ACC112 (cell line): Measurements from ENCODE around the gene BTN3A1.
A peak's percentile ranks its signal among the peaks of the same experiment; 100 is the strongest.
"Not testable (repeated sequence)": the region's sequence is repeated elsewhere in the genome, so short reads cannot be mapped to it uniquely, and the experiment has no call there.

ENCODE experiments used
- H2AFZ ChIP-seq: fragments of 200-600 bp; sonication (generic); one replicate; pipeline ENCODE4 v1.6.0; 2017; ENCODE audit warnings: antibody characterized with exemption, low read length; ENCODE audit not compliant: unreplicated experiment
- H3K27ac ChIP-seq: fragments of 200-600 bp; sonication (generic); 2 replicates; pipeline ENCODE4 v1.5.1; 2014; ENCODE audit warnings: low read depth, mild to moderate bottlenecking, antibody characterized with exemption, low read length, moderate library complexity
- H3K27me3 ChIP-seq: fragments of 200-600 bp; sonication (generic); 2 replicates; pipeline ENCODE4 v1.6.1; 2014; ENCODE audit warnings: mild to moderate bottlenecking, antibody characterized with exemption, low read length, moderate library complexity, mixed read lengths; ENCODE audit not compliant: insufficient read depth
- H3K36me3 ChIP-seq: fragments of 200-600 bp; sonication (generic); 2 replicates; pipeline ENCODE4 v1.6.1; 2016; ENCODE audit warnings: mild to moderate bottlenecking, antibody characterized with exemption, low read length, moderate library complexity, mixed read lengths; ENCODE audit not compliant: insufficient read depth
- H3K4me1 ChIP-seq: fragments of 200-600 bp; sonication (generic); one replicate; pipeline ENCODE4 v1.6.1; 2016; ENCODE audit warnings: low read length, mixed read lengths; ENCODE audit not compliant: insufficient read depth, unreplicated experiment, control insufficient read depth
- H3K4me3 ChIP-seq: fragments of 200-600 bp; sonication (generic); 2 replicates; pipeline ENCODE4 v1.5.1; 2014; ENCODE audit warnings: mild to moderate bottlenecking, low read depth, low read length
- H3K79me2 ChIP-seq: fragments of 200-600 bp; sonication (generic); one replicate; pipeline ENCODE4 v1.6.0; 2016; ENCODE audit warnings: low read length; ENCODE audit not compliant: control insufficient read depth, unreplicated experiment, insufficient read depth

Gene BTN3A1

GRCh38 chr6:26362836-26363220 lies 39.2 kb upstream of the BTN3A1 start:
- Histone ChIP-seq H3K36me3 (no peaks in the 10 kb centered on the region), H3K27ac (no peak overlapping the region), H2AFZ (peak overlapping the region; percentile 59), H3K79me2 (peaks cover 2% of the 10 kb centered on the region), H3K27me3 (no peaks in the 10 kb centered on the region), H3K4me1 (peaks cover 7% of the 10 kb centered on the region), H3K4me3 (no peak overlapping the region)

GRCh38 chr6:26363882-26364701 lies 38.0 kb upstream of the BTN3A1 start:
- Histone ChIP-seq H3K79me2 (peaks cover 2% of the 10 kb centered on the region), H2AFZ (peak overlapping the region; percentile 98), H3K4me1 (peaks cover 7% of the 10 kb centered on the region), H3K27ac (peak overlapping the region; percentile 86), H3K36me3 (no peaks in the 10 kb centered on the region), H3K4me3 (peak overlapping the region; percentile 89), H3K27me3 (no peaks in the 10 kb centered on the region)

- Histone ChIP-seq H3K27ac (peak overlapping the region; percentile 86), H3K4me3 (peak overlapping the region; percentile 89)
Observed at GRCh38 chr6:26365633-26365995, 36.5 kb upstream of the BTN3A1 start.

GRCh38 chr6:26366504-26366903 lies 35.6 kb upstream of the BTN3A1 start:
- Histone ChIP-seq H3K4me1 (peaks cover 7% of the 10 kb centered on the region), H3K27ac (no peak overlapping the region), H3K36me3 (peaks cover 4% of the 10 kb centered on the region; the same call in 1 of the 2 replicates), H3K4me3 (peak overlapping the region; percentile 89), H3K79me2 (peaks cover 2% of the 10 kb centered on the region), H3K27me3 (no peaks in the 10 kb centered on the region), H2AFZ (no peak overlapping the region)

More at GRCh38 chr6:26365633-26365995, 36.5 kb upstream of the BTN3A1 start:
- Histone ChIP-seq H3K4me1 (peaks cover 7% of the 10 kb centered on the region), H2AFZ (peak overlapping the region; percentile 10), H3K79me2 (peaks cover 2% of the 10 kb centered on the region), H3K27me3 (no peaks in the 10 kb centered on the region), H3K36me3 (peaks cover 4% of the 10 kb centered on the region; the same call in 1 of the 2 replicates)

- H3K27ac ChIP-seq, result no peak overlapping the region
- peaks cover 4% of the 10 kb centered on the region; the same call in 1 of the 2 replicates for H3K36me3 ChIP-seq
- H3K4me3 ChIP-seq, result no peak overlapping the region
- peaks cover 7% of the 10 kb centered on the region for H3K4me1 ChIP-seq
- H3K27me3 ChIP-seq, result no peaks in the 10 kb centered on the region
- H3K79me2 ChIP-seq, result peaks cover 2% of the 10 kb centered on the region
- H2AFZ ChIP-seq, result no peak overlapping the region
Observed at GRCh38 chr6:26367114-26367513, 35.0 kb upstream of the BTN3A1 start.

DNA sequence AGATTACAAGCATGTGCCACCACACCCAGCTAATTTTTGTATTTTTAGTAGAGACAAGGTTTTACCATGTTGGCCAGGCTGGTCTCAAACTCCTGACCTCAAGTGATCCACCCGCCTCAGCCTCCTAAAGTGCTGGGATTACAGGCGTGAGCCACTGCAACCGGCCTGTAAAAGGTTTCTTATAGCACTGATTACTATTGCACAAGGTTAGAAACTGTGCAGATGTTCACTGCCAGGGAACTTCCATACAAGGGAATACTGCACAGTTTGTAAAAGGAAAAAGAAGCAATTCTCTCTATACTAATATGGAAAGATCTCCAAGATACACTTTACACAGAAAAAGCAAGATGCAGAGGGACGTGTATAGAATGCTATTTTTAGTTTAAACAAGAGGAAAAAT lies 30.3 kb upstream of the BTN3A1 start:
- not testable (repeated sequence) for H3K27ac ChIP-seq, H3K4me3 ChIP-seq, H3K36me3 ChIP-seq, H2AFZ ChIP-seq, H3K79me2 ChIP-seq, H3K27me3 ChIP-seq, H3K4me1 ChIP-seq

DNA sequence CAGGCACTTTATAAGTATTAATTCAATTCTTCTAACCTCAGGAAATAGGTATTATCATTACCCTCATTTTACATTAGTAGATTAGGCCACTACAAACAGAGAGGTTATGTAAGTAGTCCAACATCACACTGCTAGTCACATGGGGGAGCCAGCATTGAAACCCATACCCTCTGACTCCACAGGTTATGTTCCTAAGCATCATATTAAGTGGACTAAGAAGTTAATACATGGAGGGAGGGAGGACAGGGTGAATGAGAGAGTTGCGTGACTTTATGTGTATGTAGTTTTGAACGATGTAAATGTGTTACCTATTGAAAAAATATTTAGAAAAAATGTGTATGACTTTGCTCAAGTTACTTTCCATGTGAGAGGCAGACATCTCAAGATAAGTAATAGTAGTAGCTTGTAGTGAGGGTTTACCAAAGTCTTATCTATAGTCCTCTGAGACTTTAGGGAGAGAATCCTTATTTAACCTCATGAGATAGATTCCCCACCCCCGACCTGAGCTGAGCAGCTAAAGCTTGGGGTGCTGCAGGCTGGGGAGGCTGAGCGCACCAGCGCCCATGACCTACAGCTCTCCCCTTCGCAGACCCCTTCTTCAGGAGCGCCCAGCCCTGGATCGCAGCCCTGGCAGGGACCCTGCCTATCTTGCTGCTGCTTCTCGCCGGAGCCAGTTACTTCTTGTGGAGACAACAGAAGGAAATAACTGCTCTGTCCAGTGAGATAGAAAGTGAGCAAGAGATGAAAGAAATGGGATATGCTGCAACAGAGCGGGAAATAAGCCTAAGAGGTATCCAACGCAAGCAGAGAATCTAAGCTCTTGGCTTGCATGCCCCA lies 29.5 kb upstream of the BTN3A1 start:
- H3K27me3 ChIP-seq, result no peaks in the 10 kb centered on the region
- H3K79me2 ChIP-seq, result no peaks in the 10 kb centered on the region
- H3K4me3 ChIP-seq, result no peak overlapping the region
- H2AFZ ChIP-seq, result no peak overlapping the region
- no peaks in the 10 kb centered on the region for H3K4me1 ChIP-seq
- peaks cover 4% of the 10 kb centered on the region; the same call in 1 of the 2 replicates for H3K36me3 ChIP-seq
- no peak overlapping the region for H3K27ac ChIP-seq

- no peak overlapping the region for H2AFZ ChIP-seq
- H3K36me3 ChIP-seq, result no peaks in the 10 kb centered on the region; the same call in 1 of the 2 replicates
- no peaks in the 10 kb centered on the region for H3K27me3 ChIP-seq
- no peaks in the 10 kb centered on the region for H3K79me2 ChIP-seq
- no peaks in the 10 kb centered on the region for H3K4me1 ChIP-seq
- no peak overlapping the region for H3K27ac ChIP-seq
- no peak overlapping the region for H3K4me3 ChIP-seq
Observed at GRCh38 chr6:26375270-26375669, 26.8 kb upstream of the BTN3A1 start.

- H3K4me3 ChIP-seq, result no peak overlapping the region
- H3K36me3 ChIP-seq, result no peaks in the 10 kb centered on the region
- no peaks in the 10 kb centered on the region for H3K79me2 ChIP-seq
- no peaks in the 10 kb centered on the region for H3K4me1 ChIP-seq
- no peak overlapping the region for H2AFZ ChIP-seq
- no peak overlapping the region for H3K27ac ChIP-seq
- H3K27me3 ChIP-seq, result no peaks in the 10 kb centered on the region
Observed at GRCh38 chr6:26377719-26378118, 24.4 kb upstream of the BTN3A1 start.

- not testable (repeated sequence) for H3K79me2 ChIP-seq, H3K36me3 ChIP-seq, H3K4me3 ChIP-seq, H3K27ac ChIP-seq, H3K4me1 ChIP-seq, H3K27me3 ChIP-seq, H2AFZ ChIP-seq
Observed at GRCh38 chr6:26378143-26378542, 23.9 kb upstream of the BTN3A1 start.
